Effector memory CD4-positive, alpha-beta T cell (primary cell): ENCODE results near the gene TMEM100.

Source experiments
- DNase-seq, 3 donors: peaks; one replicate each; pipeline ENCODE4 v3.0.0-alpha.2; 2020
- H3K27ac ChIP-seq: 2 replicates; pipeline ENCODE4 v1.7.0; 2013; ENCODE audit warnings: mild to moderate bottlenecking, low read length, moderate library complexity; ENCODE audit not compliant: insufficient read depth, poor library complexity, severe bottlenecking
- H3K27me3 ChIP-seq: replicated peaks from 2 replicates; pipeline ENCODE4 v1.7.0; 2013; ENCODE audit warnings: mild to moderate bottlenecking, low read length; ENCODE audit not compliant: insufficient read depth, control insufficient read depth, poor library complexity, severe bottlenecking
- H3K36me3 ChIP-seq: 2 replicates; pipeline ENCODE4 v1.7.0; 2013; ENCODE audit warnings: mild to moderate bottlenecking, low read length, moderate library complexity; ENCODE audit not compliant: control insufficient read depth, insufficient read depth
- H3K4me1 ChIP-seq: 2 replicates; pipeline ENCODE4 v1.7.0; 2013; ENCODE audit warnings: low read length, mild to moderate bottlenecking; ENCODE audit not compliant: control insufficient read depth, insufficient read depth, poor library complexity, severe bottlenecking
- H3K4me3 ChIP-seq: 2 replicates; pipeline ENCODE4 v1.7.0; 2013; ENCODE audit warnings: low read length, low read depth, mild to moderate bottlenecking; ENCODE audit not compliant: insufficient read depth, poor library complexity, severe bottlenecking
- H3K9me3 ChIP-seq: 2 replicates; pipeline ENCODE4 v1.7.0; 2013; ENCODE audit warnings: mild to moderate bottlenecking, low read length, moderate library complexity; ENCODE audit not compliant: control insufficient read depth

The TMEM100 gene

GRCh38 chr17:55720919-55721836 is 1.5 kb downstream of the TMEM100 start:
- Histone ChIP-seq H3K4me1 (no peaks in the 10 kb centered on the region), H3K4me3 (no peak overlapping the region), H3K36me3 (no peaks in the 10 kb centered on the region), H3K9me3 (no peaks in the 10 kb centered on the region), H3K27ac (no peak overlapping the region), H3K27me3 (no peaks in the 10 kb centered on the region)
- DNase-seq = no peak

GRCh38 chr17:55717898-55718735 is 4.5 kb downstream of the TMEM100 start:
- H3K27me3 ChIP-seq = no peaks in the 10 kb centered on the region
- H3K4me3 ChIP-seq = no peak overlapping the region
- no peaks in the 10 kb centered on the region for H3K36me3 ChIP-seq
- H3K4me1 ChIP-seq = no peaks in the 10 kb centered on the region
- no peak overlapping the region for H3K27ac ChIP-seq
- no peaks in the 10 kb centered on the region for H3K9me3 ChIP-seq
- peak in 2 of 3 donors; percentile 2 to 43 for DNase-seq

GRCh38 chr17:55717432-55717831 is 5.2 kb downstream of the TMEM100 start:
- no peak for DNase-seq
- no peak overlapping the region for H3K27ac ChIP-seq
- no peaks in the 10 kb centered on the region for H3K36me3 ChIP-seq
- no peaks in the 10 kb centered on the region for H3K9me3 ChIP-seq
- H3K27me3 ChIP-seq = no peaks in the 10 kb centered on the region
- H3K4me3 ChIP-seq = no peak overlapping the region
- no peaks in the 10 kb centered on the region for H3K4me1 ChIP-seq

GRCh38 chr17:55710829-55711496 is 11.7 kb downstream of the TMEM100 start:
- no peak for DNase-seq
- Histone ChIP-seq H3K9me3 (no peaks in the 10 kb centered on the region), H3K27ac (no peak overlapping the region)

GRCh38 chr17:55710410-55710809 is 12.3 kb downstream of the TMEM100 start:
- no peaks in the 10 kb centered on the region for H3K36me3 ChIP-seq
- DNase-seq = no peak
- no peak overlapping the region for H3K27ac ChIP-seq
- no peak overlapping the region for H3K4me3 ChIP-seq
- no peaks in the 10 kb centered on the region for H3K9me3 ChIP-seq
- H3K4me1 ChIP-seq = no peaks in the 10 kb centered on the region
- H3K27me3 ChIP-seq = no peaks in the 10 kb centered on the region

More at GRCh38 chr17:55710829-55711496, 11.7 kb downstream of the TMEM100 start:
- Histone ChIP-seq H3K4me1 (no peaks in the 10 kb centered on the region), H3K36me3 (no peaks in the 10 kb centered on the region), H3K27me3 (no peaks in the 10 kb centered on the region), H3K4me3 (no peak overlapping the region)

DNA sequence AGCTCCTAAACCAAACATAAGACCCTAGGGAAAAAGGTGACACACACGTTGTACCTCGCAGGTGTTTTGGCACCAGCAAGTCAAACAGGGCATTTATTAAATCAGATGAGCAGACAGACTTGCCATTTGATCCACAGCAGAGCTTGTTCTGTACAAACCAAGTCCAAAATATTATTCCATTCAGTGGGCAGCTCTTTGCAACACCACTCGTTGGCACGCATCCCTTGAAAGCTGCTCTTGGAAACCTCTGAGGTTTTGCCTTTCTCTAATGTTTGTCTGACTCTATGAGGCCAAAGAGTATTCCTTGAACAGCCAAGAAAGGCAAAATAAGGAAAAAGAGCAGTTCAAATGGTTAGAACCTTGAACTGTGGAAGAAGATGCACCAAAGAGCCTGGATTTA is 12.7 kb downstream of the TMEM100 start:
- DNase-seq = no peak
- H3K36me3 ChIP-seq = no peaks in the 10 kb centered on the region
- no peak overlapping the region for H3K27ac ChIP-seq

DNA sequence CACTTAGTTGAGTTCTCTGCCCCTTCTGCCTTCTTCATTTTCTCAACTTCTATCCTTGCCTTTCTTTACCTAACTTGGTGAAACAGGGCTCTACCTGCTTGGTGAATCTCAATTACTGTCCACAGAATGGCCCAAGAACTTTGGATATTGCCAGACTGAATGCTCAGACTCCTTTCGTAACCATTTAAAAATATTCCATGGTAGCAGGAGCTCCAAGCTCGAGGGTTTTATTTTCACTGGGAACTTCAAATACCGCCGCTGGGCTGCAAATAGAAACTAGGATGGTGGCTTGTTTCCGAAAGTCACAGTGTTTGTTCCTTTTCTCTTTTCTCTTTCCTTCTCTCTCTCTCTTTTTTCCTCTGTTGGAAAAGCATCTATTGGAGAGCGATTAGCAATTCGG is 13.2 kb downstream of the TMEM100 start:
- Histone ChIP-seq H3K4me3 (no peak overlapping the region), H3K9me3 (no peaks in the 10 kb centered on the region), H3K27me3 (no peaks in the 10 kb centered on the region), H3K27ac (no peak overlapping the region), H3K4me1 (no peaks in the 10 kb centered on the region), H3K36me3 (no peaks in the 10 kb centered on the region)
- no peak for DNase-seq

More for the DNA sequence above, 12.7 kb downstream of the TMEM100 start:
- Histone ChIP-seq H3K27me3 (no peaks in the 10 kb centered on the region), H3K4me1 (no peaks in the 10 kb centered on the region), H3K9me3 (no peaks in the 10 kb centered on the region), H3K4me3 (no peak overlapping the region)

GRCh38 chr17:55708175-55708974 is 14.3 kb downstream of the TMEM100 start:
- Histone ChIP-seq H3K36me3 (no peaks in the 10 kb centered on the region), H3K4me1 (no peaks in the 10 kb centered on the region), H3K27me3 (no peaks in the 10 kb centered on the region), H3K4me3 (no peak overlapping the region), H3K9me3 (no peaks in the 10 kb centered on the region), H3K27ac (no peak overlapping the region)
- DNase-seq = no peak
